ENCODE results near the gene SEMA4D.
A peak's percentile ranks its signal among the peaks of the same experiment; 100 is the strongest.

SEMA4D gene

DNA sequence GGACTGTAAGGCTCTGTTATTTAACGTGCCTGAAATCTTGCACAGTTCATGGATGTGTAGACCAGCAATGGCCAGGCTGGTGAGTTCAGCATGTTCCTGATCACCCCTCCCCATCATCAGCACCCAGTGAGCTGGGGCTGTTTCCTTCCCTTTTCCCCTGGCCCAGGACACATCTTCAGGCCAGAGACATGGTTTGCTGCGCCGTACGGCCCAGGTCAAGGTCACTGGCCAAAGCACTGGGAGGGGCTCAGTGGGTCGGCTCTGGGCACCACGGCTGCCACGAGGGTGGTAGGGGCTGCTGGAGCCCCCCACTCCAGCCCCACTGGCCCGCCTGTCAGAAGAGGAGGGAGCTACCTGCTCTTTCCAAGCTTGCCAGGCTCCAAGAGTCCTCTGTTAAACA lies 55.9 kb downstream of the SEMA4D start:
- no peak for DNase-seq

DNA sequence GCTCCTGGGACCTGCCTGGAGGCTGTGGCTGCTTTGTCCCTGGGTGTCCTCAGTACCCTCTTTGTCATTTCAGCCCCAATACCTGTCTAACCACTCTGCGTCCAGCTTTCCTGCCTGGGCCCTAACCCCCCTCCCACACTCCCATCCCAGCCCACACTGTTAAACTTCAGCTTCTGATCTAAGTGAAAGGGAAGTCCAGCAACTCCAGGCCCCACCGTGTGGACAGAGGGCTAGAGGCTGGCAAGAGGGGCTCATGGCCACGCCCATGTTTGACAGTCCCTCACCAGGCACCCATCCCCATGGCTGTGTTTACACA lies 56.3 kb downstream of the SEMA4D start:
- no peak for DNase-seq

DNA sequence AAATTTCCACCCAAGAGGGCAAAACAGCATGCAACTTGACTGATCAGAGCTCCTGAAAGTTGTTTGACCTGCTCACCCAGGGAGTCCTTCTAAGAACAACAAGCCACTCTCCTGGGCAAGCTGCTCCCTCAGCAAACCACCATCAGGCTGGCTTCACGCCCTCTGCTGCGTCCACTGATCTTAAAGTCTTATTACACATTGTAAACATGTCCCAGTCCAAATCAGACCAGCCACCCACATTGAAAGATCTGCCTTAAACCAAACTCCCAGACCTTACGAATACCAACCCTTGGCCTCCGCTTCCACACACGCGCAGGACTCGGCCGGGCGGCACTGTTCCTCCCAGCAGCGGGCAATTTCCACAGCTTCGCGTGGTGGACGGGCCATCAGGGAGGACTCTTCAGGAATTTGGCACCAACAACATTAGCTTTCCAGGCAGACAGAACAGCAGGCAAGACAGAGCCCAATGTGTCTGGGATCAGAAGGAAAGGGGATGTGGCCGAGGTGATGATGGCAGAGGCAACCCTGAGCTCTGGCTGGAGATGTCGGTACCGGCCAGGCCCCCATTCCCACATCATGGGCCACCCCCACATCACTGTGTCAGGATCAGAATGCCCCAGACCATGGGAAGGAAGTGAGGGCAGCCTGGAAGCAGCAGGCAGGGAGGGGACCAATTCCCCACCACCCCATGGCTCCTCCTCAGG lies 56.8 kb downstream of the SEMA4D start:
- no peak for DNase-seq

DNA sequence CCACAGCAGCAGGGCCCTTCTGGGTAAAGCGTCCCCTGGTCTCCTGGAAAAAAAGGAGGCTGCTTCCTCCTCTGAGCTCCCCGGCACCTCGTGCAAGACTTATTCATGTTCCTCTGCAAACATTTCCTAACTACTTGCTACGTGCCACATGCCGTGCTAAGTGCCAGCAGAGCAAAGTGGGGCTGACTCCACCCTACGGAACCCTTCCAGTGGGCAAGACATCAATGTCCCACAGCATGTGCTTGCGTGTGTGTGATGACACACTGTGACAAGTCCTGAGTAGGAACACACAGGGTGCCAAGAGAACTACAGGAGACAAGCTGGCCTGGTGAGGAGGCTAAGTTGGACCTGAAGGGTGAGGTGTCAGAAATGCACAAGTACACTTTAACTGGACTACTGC lies 57.4 kb downstream of the SEMA4D start:
- DNase-seq: no peak

DNA sequence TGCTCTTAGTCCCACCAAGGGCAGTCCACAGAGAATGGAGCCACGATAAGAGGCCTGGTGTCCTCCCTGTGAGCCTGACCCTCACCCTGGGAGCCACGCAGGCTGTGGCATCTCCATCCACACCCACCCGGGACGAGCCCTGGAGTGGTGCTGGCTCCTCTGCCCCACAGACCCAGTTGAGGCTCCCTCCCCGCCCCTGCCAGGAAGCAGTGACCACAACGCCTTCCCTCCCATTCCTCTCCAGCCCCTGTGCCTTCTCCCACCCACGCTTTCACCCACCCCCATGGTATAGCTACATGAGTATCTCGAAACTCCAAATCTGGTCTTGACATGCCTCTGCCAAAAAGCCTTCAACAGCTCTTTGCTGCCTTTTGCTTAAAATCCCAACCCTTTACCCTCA lies 57.9 kb downstream of the SEMA4D start:
- no peak for DNase-seq

DNA sequence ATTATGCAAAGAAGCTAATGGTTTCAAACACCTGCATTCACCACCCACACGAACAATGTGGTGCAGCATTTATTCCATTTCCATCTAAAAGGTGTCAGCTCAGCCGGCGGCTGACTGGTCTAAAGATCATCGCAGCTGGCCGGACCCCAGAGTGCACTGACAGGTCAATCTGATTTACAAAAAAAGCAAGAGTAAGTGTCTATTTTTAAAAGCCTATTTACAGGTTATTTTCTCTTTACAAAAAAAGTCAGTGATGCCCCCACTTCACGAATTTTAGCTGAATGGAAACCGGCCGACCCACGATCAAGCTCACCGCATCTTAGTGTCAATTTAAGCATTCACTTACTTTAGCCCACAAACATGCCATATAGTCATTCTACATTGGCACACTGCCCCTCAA lies 58.3 kb downstream of the SEMA4D start:
- DNase-seq: no peak

DNA sequence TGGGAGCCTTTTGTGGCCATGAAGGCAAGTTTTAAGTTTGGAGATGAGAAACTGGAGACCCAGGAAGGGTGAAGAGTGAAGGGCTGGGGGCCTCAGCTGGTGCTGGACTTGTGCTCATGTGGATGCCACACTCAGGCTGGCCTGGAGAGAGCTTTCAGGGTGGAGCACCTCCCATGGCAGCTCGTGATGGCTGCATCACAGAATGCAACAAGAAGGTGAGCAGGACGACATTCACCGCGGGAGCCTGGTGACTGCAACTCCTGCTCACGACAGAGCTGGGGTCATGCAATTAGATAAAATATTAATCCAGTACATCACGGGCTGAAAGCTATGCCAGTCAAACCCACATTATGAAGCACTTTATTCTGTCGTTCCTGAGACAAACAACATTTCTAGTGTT lies 59.7 kb downstream of the SEMA4D start:
- DNase-seq: no peak

DNA sequence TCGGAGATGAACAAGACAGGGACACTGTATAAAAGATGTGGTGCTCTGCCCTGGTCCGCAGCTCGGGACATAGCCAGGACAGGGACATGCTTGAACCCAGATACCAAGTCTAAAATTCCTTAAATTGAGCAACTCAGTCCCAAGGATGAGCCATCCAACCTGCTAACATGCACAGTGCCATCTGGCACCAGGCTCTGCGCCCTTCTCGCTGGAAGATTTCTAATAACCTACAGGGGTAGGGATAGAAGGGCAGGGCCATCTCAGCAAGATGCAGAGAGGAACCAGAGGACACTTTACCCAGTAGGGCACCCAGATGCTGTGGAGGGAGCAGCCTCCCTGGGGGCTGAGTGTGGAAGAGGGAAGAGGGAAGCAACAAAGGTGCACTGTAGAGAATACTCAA lies 60.1 kb downstream of the SEMA4D start:
- no peak for DNase-seq

DNA sequence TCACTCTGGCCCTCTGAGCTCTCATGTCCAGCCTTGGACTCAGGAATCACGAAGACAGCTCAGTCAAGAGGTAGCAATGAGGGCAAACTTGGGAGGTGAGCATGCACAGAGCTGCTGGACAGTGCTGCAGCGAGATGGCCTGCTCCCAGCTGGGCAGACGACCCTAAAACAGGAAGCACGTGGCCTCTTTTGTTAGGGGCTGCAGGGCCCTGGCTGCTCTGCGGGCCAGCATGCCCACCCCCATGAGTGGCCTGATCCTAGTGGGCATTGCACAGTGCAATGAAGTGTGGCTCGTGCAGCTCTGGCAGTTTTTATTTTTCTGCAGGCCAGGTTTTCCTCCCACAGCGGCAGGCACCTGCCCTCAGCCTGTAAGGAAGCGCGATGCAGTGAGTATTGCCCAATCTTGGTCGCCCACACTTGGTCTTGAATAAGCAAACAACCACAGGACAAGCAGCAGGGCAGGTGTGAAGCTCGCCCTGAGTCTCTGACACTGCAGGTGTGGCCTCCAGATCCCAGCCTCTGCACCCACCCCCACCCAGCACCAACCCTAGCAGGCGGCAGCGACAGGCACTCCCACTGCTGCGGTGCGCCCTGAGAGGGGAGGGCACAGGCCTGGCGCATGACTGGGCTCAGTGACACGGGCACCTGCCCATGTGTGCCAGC lies 60.8 kb downstream of the SEMA4D start:
- DNase-seq: peak; percentile 46

DNA sequence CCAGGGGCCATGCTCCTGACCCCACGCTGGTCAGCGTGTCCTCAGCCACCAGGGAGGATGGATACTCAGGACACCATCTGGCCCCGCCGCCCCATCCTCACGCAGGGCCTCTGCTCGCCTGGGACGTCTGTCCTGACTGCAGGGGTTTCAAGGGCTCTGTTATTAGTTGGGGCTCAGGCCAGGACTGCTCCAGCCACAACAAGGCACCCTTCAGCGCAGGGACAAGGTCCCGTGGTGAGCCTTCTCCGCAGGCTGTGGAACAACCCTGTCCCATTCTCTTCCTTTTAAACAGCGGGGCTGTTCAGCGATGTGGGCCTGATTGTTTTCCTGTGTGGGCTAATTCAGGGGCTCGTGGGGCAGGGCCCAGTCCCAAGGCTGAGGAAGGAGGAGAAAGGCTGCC lies 61.6 kb downstream of the SEMA4D start:
- DNase-seq: no peak

DNA sequence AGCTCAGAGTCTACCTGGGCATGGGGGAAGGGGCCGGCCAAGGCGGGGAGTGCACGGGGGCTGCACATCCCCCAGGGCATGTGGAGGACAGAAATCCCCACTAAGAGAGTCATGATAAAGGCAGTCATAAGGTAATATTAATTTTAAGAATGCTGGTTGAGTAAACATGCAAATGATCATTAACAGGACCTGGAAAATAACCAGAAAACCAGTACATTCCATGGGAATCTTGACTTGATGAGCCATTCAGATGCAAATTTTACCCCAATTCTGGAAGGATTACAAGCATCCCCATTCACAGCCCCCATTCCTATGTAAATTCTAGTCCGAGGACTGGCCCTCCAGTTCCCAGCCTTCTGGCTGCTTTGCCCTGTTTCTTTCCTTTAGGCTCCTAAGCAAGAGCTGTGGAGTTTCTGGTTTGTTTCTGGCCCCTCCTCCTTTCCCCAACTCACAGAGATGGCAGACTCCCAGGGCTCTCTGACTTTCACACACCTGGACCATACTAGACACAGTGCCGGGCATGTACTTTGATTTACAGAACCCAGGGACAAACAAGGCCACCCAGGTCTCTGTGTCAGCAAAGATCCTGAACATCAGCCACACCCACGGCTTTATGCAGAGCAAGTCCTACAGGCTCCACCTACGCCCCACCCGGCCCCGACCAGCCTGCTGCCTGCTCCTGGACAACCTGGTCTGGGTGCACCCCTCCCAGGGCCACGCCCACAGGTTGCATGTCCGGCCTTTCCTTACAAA lies 62.7 kb downstream of the SEMA4D start:
- DNase-seq: no peak

DNA sequence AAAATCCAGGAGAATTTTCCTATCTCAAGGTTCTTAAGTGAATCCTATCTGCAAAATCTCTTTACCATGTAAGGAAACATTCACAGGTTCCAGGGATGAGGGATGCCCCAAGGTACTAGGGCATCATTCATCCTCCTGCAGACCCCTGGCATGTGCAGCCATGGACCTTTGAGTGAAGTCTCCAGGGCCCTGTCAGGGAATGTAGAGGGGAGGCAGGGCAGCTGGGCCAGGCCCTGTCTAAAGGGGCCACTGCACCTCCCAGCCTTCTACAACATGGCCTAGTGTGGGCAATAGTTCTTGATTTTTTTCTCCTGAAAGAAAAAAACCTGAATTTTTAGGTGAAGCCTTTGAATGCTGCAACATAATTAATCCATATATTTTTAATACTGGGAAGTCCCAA lies 63.3 kb downstream of the SEMA4D start:
- no peak for DNase-seq

DNA sequence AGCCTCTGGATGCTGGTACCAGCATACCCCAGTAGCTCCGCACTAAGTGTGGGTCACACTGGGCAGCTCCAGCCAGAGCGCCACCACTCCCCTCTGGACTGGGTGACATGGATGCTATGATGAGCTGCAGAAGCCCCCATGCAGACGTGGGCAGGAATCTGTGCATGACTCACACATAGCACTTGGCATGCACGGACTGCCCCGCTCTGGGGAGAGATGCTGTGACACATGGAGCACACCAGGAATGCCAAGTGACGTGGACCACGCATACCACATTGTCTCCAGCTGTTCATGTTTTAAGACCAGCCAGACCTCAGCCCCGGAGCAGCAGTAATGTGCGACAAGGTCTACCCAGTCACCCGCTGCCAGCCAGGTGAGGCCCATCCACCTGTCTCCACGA lies 64.1 kb downstream of the SEMA4D start:
- no peak for DNase-seq

DNA sequence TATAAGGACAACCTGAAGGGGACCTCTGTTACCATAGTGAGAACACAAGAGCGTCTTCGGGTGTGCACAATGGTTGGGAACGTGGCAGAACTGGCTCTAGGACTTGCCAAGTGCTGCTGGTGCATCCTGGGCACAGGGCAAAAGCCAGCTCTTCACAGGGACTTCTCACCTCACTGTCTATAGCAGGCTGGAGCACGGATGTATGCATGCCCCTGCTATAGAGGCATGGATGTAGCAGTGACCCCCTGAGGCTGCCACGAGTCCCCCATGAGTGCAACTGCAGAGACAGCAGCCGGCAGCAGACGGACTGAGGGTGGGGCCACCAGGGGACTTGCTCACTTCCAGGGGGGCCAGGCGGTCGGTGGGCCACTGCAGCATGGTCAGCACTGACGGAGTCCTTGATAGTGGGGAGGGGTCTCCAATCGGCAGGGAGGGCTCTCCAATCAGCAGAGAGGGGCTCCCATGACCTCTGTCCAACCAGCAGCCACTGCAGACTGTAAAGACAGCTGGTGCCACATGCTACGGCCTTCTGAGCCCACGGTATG lies 64.9 kb downstream of the SEMA4D start:
- no peak for DNase-seq

DNA sequence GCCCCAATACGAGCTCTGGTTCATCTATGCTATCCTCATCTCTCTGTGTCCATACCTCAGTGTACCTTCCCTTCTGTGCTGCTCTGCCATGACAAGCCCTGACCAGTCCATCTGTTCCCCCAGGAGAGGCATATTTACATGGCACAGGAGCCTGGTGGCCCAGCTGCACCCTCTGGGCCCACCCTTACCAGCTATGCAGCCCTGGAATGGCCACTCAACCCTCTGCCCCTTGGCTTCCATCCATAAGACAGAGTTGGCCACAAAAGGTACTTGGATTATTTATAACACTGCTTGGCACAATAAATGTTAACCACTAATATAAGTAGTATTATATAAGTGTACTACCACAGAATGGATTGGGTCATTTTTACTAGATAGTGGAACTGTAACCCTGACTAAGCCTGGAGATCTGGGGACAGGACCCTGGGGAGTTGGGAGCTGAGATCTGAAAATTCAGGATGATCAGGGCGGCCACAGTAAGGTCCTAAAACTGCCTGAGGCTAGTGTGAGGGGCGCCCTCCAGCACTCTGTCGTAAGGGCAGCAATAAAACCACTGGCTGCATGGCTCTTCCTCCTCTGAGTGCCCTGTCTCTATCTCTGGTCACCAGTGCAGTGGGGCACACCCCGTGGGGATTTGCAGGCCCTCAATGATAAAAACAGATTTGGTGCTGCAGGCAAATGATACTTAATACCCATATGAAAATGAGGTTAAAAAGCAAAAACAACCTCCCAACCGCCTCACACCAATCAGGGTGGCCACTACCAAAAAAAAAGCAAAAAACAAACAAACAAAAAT lies 65.8 kb downstream of the SEMA4D start:
- no peak for DNase-seq

DNA sequence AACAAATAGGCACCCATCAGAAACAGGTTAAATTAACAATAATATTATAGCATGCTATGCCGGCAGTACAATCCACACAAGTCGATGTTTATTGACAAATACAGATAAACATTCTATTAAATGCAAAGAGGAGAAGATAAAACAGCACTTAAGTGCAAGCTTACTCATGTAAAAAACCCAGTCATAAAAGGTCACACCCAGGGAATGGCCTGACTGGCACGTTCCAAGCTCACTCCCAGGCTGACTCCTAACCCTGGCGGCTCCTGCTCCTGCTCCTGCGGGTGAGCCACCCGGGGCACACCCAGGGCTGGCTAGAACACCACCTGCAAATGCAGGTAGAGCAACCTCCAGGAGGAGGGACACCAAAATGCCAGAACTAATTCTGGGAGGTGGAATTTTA lies 66.9 kb downstream of the SEMA4D start:
- no peak for DNase-seq

DNA sequence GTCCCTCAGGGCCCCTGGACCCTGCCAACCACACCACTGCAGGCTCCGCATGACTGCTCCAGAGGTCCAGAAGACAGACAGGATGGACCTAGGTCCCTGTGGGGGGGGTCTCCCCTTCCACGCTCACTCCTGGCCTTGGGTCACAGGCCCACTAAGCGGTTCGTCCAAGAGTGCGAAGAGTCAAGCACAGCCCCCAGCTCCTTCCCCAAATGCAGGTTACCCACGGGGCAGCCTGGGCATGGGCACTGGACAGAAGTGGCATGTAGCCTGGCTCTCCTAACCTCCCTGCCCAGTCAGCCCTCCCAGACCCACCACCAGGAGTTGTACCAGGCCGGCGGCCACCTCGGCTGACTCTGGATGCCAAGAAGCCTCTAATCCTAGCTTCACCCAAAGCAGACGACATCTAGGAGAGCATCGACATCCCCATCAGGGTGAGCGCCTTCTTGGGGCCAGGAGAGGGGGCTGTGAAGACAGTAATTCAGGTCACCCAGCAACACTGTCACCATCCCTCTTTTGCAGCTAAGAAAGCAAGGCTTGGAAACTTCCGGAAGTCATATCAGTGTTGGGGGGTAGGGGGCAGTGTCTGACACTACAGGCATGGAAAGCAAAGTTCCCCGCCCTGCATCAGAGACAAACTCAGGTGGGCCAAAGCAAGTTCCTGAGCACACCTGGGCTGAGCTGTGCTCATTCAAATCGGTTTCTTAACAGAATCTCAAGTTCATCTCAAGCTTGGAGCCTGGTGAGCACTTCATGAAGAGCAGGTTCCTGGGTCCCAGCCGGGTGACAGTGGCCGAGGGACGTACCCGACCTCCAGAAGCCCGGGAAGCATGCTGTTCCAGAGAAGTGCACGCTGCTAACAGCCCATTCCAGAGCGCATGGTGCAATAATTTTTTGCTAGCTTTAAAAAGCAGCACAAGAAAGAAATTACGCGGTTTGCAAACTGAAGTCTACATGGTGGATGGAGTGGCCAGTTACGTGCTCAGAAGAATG lies 68.7 kb downstream of the SEMA4D start:
- no peak for DNase-seq

DNA sequence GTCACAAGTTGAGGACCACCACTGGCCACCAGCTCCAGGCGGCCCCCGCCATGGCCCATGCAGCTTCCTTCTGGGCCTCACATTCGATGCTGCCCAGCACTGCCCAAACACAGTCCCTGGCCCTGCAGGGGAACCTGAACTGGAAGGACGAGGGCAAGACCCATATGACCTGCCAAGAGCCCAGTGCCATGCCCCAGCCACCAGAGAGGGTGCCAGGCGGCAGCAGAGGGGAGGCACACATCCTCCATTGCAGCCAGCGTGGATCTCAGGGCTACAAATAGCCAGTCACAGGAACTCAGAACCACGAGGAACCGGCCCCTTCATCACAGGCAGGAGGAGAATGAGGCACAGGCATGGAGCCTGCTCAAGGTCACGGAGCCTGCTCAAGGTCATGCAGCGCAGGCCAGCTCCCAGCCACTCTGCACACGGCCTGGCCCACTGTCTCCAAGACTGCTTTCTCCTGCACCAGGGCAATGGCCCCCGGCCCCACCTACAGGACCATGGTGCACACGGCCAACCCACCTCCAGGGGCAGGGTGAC lies 69.6 kb downstream of the SEMA4D start:
- DNase-seq: no peak

DNA sequence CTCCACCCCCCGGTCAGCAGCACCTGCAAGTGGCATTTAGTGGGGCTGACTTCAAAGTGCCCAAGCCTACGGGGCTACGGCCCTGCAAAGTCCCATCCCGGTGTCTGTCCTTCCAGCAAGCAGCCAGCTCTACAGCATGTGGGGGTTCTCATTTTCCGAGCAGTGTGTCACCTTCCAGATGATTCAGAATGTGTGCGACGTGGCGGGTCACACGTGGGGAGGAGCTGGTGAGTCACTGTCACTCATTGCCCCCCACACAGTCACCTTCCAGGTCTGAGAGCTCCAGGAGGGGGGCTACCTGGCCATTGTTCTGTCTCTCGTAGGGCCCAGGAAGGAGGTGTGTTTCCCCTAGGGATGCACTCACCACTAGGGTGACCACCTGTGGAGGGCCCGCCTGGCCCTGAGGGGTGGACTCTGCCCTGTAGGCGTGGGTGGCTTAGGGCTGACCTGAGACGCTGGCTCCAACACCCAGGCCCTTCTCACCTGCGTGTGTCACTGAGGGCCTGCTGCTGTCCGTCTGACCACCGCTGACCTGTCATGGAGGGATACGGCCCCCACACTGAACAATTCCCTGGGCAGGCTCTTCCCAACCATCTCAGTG lies 70.2 kb downstream of the SEMA4D start:
- no peak for DNase-seq

DNA sequence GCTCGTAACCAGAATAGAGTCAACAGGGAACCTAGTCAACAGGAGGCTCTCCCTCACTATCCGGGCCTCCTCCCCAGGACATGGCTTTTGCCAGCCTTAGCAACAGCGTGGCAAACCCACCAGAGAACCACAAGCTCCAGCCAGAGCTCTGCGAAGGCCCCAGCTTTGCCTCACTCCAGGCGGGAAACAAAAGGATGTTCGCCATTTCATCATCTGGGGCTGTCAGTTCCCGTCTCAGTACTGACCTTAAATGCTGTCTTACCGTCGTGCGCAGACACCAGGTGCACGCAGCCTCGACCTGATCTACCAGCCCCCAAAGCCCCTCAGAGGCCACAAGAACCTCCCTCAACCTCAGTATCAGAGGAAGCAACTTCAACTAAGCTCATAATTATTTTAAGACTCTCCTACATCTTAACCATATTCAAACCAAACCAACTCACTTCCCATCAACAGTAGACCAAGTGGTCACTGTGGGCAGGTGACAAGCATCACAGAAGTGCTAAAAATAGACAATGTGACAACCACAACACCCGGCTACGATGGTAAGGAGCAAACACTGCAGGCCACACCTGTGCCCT lies 71.4 kb downstream of the SEMA4D start:
- no peak for DNase-seq

DNA sequence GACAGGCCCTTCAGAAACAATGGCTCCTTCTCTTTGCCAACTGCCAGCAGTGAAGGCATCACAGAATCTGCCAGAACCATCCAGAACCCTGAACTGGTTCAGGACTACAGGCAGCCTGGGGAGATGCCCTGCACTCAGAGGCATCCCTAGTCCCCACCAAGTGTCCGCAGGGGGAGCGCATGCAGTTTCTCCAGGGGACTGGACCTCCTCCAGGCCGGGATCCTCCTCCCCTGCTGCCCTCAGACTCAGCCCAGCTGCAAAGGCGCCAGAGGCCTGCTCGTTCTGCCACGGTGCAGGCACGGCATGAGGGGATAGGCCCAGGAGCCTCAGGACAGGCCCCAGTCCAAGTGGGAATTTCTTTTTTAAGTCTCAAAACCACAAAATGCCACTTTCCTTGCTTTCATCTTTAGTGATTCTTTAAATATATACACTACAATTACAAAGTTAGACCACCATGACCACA lies 72.0 kb downstream of the SEMA4D start:
- DNase-seq: no peak
